ENCODE data around the gene CRYGA.

CRYGA gene

GRCh38 chr2:208163489-208163888 lies at the start of gene CRYGA:
CRYGA (minus strand) TSS chr2:208163589; CDS start chr2:208163556, 33 bp downstream.
- DNase-seq: no peak

GRCh38 chr2:208210688-208211451 lies 47.5 kb upstream of the CRYGA start:
- no peak for DNase-seq

GRCh38 chr2:208208335-208209085 lies 45.1 kb upstream of the CRYGA start:
- no peak for DNase-seq

GRCh38 chr2:208207769-208208168 lies 44.4 kb upstream of the CRYGA start:
- DNase-seq: no peak

- no peak for DNase-seq
These were observed 40.8 kb upstream of the CRYGA start for GRCh38 chr2:208204166-208204565.

- DNase-seq: no peak
These were observed 32.1 kb upstream of the CRYGA start for GRCh38 chr2:208195531-208195930.

GRCh38 chr2:208192611-208193236 lies 29.3 kb upstream of the CRYGA start:
- DNase-seq: no peak

- DNase-seq: no peak
These were observed 26.6 kb upstream of the CRYGA start, which contains the start of gene C2orf80 for GRCh38 chr2:208189810-208190503. C2orf80 (minus strand) TSS chr2:208190030; CDS start chr2:208186986, 3,044 bp downstream.

- DNase-seq: no peak
These were observed 25.9 kb upstream of the CRYGA start for GRCh38 chr2:208189069-208189809.

- no peak for DNase-seq
These were observed 23.5 kb upstream of the CRYGA start for GRCh38 chr2:208186893-208187292.

GRCh38 chr2:208186465-208186864 lies 23.1 kb upstream of the CRYGA start:
- no peak for DNase-seq

- DNase-seq: no peak
These were observed 20.8 kb upstream of the CRYGA start for GRCh38 chr2:208183972-208184705.

- DNase-seq: no peak
These were observed 20.1 kb upstream of the CRYGA start for GRCh38 chr2:208183526-208183925.

- DNase-seq: no peak
These were observed 19.4 kb upstream of the CRYGA start for GRCh38 chr2:208182835-208183234.

GRCh38 chr2:208179028-208179609 lies 15.7 kb upstream of the CRYGA start:
- no peak for DNase-seq

GRCh38 chr2:208175840-208176153 lies 12.4 kb upstream of the CRYGA start:
- no peak for DNase-seq

GRCh38 chr2:208175069-208175839 lies 11.9 kb upstream of the CRYGA start:
- peak; percentile 61 for DNase-seq

GRCh38 chr2:208174144-208174543 lies 10.8 kb upstream of the CRYGA start:
- DNase-seq: no peak

- DNase-seq: no peak
These were observed 8.7 kb upstream of the CRYGA start for GRCh38 chr2:208172125-208172524.

- no peak for DNase-seq
These were observed 1.8 kb upstream of the CRYGA start for GRCh38 chr2:208164951-208165755.

Data from activated naive CD4-positive, alpha-beta T cell treated with Interleukin-2 at 50 U/mL for 16 hours (primary cell).